HG03025 (cell line): ENCODE data around the gene DCAF8L2.
"Not testable (repeated sequence)": the region's sequence is repeated elsewhere in the genome, so short reads cannot be mapped to it uniquely, and the experiment has no call there.

Experiments used
- ATAC-seq: cut with Tn5 transposase; IDR thresholded peaks from one replicate; pipeline ENCODE4 v1.9.1; 2021; ENCODE audit warnings: mild to moderate bottlenecking, moderate library complexity; ENCODE audit not compliant: unreplicated experiment, low FRiP score

Gene DCAF8L2

GRCh38 chrX:27590044-27590443 is at the start of gene DCAF8L2:
TSS of gene DCAF8L2 (plus strand) at chrX:27590344. CDS start at chrX:27746896, 156,552 bp downstream.
- ATAC-seq = no peak

- ATAC-seq = not testable (repeated sequence)
These were observed 49.0 kb upstream of the DCAF8L2 start for GRCh38 chrX:27541161-27541560.

DNA sequence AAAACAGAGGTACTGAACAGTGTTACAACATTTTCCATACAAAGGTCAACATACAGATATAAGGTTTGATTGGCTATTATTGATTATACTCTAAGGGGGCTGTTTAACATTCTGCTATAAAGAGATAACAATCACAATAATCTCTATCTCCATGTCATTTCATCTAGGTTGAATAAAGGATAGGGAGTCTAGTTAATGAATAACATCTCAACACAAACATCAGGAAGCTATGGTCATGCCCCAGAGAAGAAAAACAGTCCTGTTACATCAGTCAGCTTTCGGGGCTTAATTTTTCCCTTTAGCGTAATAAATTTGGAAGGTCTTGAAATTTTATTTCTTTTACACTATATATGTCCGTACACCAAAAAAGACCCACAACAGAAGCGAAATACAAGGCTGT is 41.5 kb upstream of the DCAF8L2 start:
- ATAC-seq = no peak

GRCh38 chrX:27549688-27550087 is 40.5 kb upstream of the DCAF8L2 start:
- ATAC-seq = no peak

GRCh38 chrX:27555514-27555913 is 34.6 kb upstream of the DCAF8L2 start:
- ATAC-seq = no peak

DNA sequence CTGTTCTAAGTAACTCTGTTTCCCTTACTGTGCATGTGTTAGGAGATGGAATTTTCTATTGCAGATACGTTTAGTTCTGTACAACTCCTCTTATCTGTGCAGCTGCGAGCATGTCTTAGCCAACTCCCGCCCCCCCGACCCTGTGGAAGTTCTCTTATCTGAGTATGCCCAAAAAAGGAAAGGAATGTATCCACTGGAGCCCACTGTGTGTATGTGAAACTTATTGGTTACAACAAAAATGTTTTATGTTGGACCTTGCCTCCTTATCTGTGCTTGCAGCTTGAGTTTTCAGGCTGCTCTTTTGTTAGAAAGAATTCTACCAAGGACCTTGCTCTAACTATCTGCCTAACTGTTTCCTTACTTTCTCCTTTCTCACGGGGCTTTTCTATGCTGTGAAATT is 24.2 kb upstream of the DCAF8L2 start:
- no peak for ATAC-seq

- ATAC-seq = no peak
These were observed 19.0 kb upstream of the DCAF8L2 start for GRCh38 chrX:27571164-27571563.

- ATAC-seq = no peak
These were observed 14.6 kb upstream of the DCAF8L2 start for GRCh38 chrX:27575565-27575964.

GRCh38 chrX:27583976-27584375 is 6.2 kb upstream of the DCAF8L2 start:
- no peak for ATAC-seq

DNA sequence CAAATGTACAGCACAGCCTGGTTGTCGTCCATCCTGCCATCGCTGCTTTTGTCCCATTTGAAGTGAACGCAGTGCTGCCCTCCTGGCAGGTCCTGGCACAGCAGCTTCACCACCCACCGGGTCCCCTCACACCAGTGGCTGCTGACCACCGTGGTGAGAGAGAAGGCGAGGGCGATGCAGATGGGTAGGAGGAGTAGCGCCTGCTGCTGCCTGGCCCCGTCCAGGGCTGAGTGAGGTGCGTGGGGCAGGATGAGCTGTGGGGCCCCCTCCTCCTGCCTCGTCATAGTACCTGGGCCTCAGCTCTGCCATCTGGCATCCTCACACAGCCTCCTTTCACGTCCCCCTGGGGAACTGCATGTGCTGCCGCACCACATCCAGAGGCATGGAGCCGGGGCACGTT is 1.8 kb downstream of the DCAF8L2 start:
- no peak for ATAC-seq

DNA sequence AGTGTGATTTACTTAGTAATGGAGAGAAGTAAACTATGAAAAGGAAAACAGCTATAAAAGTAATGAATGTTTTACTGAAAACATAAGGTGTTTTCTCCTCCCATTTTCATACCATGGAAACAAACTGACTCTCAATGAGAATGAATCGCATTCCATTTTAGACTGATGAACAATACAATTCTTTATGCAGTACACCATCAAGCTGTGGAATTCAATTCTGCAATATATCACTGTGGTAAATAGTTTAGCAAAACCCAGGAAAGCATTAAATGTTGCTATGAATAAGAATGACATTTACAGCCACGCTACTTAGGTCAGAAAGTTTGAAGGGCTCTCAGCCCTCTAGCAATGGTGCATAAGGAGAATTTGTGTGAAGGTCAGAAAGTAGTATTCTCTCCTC is 7.4 kb downstream of the DCAF8L2 start:
- no peak for ATAC-seq

GRCh38 chrX:27598312-27598711 is 8.2 kb downstream of the DCAF8L2 start:
- no peak for ATAC-seq

DNA sequence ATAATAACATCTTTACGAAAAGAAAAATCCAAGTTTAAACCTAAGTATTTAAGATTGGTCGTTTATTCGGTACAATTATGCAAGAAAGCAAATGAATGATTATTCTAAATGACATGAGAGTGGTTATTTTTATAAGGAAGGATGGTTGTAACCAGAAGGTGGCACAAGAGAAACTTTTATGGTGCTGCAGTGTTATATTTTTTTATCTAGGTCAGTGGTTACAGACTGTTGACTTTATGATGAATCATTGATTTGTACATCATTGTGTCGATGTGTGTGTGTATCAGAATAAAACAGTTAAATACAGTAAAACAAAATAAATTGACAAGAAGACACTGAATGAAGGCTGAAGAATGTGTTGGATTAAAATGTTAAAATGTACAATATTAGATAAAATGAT is 9.8 kb downstream of the DCAF8L2 start:
- no peak for ATAC-seq

DNA sequence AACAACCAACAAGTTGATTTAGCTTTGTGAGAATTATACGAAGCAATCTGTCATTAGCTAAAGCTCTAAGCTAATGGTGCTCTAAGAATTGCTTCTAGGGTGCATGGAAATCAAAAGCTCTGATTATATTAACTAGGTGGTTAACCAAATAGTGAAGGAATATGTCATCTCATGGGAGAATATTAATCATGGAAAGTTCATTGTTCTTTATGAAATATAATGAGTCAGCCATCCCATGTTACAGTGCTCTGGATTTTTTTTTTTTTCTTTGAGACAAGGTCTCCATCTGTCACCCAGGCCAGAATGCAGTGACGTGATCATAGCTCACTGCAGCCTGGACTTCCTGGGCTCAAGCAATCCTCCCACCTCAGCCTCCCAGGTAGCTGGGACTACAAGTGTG is 10.5 kb downstream of the DCAF8L2 start:
- no peak for ATAC-seq

DNA sequence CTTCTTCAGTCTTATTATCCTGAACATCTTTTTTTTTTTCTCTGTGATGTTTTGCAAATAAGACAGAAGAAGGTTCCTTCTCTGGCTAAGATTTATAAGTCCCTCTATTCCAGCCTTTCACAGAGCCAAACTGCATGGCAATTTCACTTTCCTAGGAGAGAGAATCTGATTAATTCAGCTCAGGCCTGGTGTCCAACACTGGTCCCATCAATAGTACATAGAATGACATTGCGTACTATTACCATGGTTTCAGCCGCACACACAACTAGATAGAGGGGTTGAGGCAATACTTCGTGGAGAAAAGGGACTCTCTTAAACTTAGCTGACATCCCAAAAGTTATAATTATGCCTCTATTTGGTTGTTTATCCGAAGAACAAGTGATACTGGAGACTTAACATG is 18.5 kb downstream of the DCAF8L2 start:
- no peak for ATAC-seq

- ATAC-seq = no peak
These were observed 29.3 kb downstream of the DCAF8L2 start for GRCh38 chrX:27619459-27619858.

DNA sequence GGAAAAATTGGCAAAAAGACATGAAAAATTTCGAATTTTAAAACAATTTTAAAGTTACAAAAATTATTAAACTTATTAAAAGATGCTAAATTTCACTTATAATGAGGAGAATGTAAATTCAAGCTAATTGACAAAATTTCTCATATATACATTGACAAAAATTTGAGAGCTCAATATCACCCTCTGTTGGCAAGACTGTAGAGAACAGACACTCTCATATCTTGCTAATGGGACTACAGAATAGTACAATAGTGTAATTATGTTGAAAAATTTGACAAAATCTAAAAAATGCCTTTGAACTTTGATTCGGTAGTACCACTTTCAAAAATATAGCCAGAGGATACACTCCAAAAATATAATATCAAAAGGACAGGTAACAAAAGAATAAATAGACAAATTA is 29.8 kb downstream of the DCAF8L2 start:
- no peak for ATAC-seq

DNA sequence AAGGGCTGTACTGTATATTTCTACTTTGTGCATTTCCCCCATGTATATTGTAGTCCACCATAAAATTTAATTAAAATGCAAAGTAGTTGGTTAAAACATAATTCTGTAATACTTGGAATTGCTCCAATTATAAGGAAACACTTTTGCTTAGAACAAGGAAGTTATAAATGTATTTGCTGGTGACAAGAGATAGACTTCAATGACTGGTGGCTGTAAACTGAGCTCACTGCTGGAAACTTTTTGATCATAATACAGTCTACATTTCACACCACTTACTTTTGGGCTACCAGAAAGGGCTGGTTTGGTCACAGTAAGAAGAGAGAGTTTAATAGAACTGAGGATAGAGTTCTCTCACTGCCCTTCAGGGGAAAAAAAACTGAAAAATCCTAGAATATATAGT is 32.7 kb downstream of the DCAF8L2 start:
- ATAC-seq = no peak

GRCh38 chrX:27626066-27626465 is 35.9 kb downstream of the DCAF8L2 start:
- no peak for ATAC-seq

- no peak for ATAC-seq
These were observed 43.2 kb downstream of the DCAF8L2 start for GRCh38 chrX:27633328-27633727.

DNA sequence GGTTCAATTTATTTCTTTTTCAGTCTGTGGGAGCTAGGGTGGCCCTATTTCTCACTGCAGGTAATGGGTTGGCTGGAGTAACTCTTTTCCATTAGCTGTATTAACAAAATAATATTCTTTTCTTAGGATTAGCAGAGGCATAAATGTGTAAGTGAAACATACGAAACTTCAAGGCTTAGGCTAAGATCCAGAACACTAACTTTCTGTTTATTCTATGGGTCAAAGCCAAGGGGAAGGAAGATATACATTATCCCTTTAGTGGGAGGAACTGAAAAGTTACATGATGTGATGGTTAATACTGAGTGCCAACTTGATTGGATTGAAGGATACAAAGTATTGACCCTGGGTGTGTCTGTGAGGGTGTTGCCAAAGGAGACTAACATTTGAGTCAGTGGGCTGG is 66.4 kb downstream of the DCAF8L2 start:
- no peak for ATAC-seq

GRCh38 chrX:27660878-27661277 is 70.7 kb downstream of the DCAF8L2 start:
- no peak for ATAC-seq

DNA sequence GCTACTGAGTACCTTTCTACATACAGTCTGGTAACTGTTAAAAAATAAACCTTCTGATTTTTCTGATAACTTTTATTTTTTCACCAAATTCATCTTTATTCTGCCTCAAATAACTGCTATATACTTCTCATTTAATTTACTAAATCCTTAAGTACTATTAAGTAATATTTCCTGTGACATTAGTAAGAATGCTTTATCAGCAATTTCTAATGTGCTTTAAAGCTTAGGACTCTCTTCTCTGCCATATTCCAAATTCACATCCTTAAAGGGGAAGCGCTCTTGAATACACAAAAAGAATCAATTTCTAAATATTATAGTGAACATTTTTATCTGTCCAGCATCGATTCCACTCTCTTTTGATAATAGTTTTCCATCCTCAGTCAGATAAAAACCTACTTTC is 81.1 kb downstream of the DCAF8L2 start:
- no peak for ATAC-seq
